Measurements from ENCODE around the gene ARHGAP12.

Gene ARHGAP12

DNA sequence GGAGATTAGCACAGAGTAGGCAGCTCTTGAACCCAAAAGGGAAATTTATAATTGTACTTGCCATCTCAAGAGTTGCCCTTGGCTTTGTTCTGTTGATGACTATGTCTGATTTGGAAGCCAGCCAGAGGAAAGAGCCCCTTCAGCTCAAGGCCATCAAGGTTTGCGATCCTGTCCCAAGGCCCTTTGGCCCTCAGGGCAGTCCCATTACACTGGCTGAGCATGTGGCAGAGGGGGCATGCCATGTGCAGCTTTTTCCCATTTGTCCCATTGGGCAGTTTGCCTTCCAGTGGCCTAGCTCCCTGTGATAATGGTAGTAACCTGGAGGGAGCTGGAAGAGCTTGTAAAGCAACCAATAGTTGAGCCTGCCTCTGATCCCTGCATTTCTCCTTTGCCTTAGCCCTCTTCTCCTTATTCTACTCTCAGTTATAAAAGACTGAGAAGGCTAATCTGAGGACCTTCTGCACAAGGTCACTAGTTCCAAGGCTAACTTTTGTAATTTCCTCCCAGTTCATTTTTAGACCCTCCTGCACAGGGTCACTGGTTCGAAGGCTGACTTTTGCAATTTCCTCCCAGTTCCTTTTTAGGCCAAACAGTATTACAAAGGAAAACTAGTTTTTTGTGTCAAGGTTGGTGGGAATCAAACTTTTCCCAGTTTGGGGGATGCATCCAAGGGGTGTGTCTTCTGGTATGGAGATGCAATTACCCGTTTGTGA lies 31.0 kb upstream of the ARHGAP12 start:
- Histone ChIP-seq H2BK120ac (ENCODE audit: low read depth, low read length) (no peak overlapping the region), H3K27me3 (ENCODE audit: insufficient read depth, low read length, poor library complexity) (no peaks in the 10 kb centered on the region)
- no CpG with 5 or more reads among the region's 3 CpGs for WGBS (ENCODE audit: extremely low coverage, insufficient coverage, low lambda C conversion rate)

GRCh38 chr10:31958856-31959255 lies 30.2 kb upstream of the ARHGAP12 start:
- no peak for DNase-seq
- Histone ChIP-seq H2BK15ac (replicated peaks; ENCODE audit: low read depth) (no peak overlapping the region), H4K5ac (ENCODE audit: low read length) (no peak overlapping the region), H3K9ac (ENCODE audit: low read length) (no peak overlapping the region), H3K56ac (ENCODE audit: low read length) (no peak overlapping the region), H3K27me3 (ENCODE audit: insufficient read depth, low read length, poor library complexity) (no peaks in the 10 kb centered on the region), H3K4me1 (ENCODE audit: control insufficient read depth, low read depth, low read length) (no peaks in the 10 kb centered on the region), H3K36me3 (ENCODE audit: control insufficient read depth, insufficient read depth, low read length) (no peaks in the 10 kb centered on the region), H3K18ac (ENCODE audit: low read length) (no peak overlapping the region), H4K8ac (ENCODE audit: low read depth, low read length) (no peak overlapping the region), H3K4ac (ENCODE audit: low read depth, low read length) (no peak overlapping the region), H3K27ac (ENCODE audit: low read depth, low read length) (no peak overlapping the region), H3K4me2 (ENCODE audit: low read length) (no peak overlapping the region), H2AK5ac (ENCODE audit: low read length) (no peak overlapping the region), H3K4me3 (ENCODE audit: low read length) (no peak overlapping the region), H2BK5ac (ENCODE audit: low read length) (no peak overlapping the region), H3K23ac (ENCODE audit: low read length) (no peak overlapping the region), H2BK120ac (ENCODE audit: low read depth, low read length) (no peak overlapping the region), H3K79me2 (ENCODE audit: control insufficient read depth, insufficient read depth, low read length) (no peaks in the 10 kb centered on the region), H3K79me1 (ENCODE audit: low read length) (no peaks in the 10 kb centered on the region)
- WGBS (ENCODE audit: extremely low coverage, insufficient coverage, low lambda C conversion rate): no CpG with 5 or more reads among the region's 2 CpGs

More for the DNA sequence above, 31.0 kb upstream of the ARHGAP12 start:
- Histone ChIP-seq H3K9ac (ENCODE audit: low read length) (no peak overlapping the region), H2AK5ac (ENCODE audit: low read length) (no peak overlapping the region), H3K18ac (ENCODE audit: low read length) (no peak overlapping the region), H3K56ac (ENCODE audit: low read length) (no peak overlapping the region), H4K5ac (ENCODE audit: low read length) (no peak overlapping the region), H3K4ac (ENCODE audit: low read depth, low read length) (no peak overlapping the region), H2BK15ac (replicated peaks; ENCODE audit: low read depth) (no peak overlapping the region), H2BK5ac (ENCODE audit: low read length) (no peak overlapping the region), H3K23ac (ENCODE audit: low read length) (no peak overlapping the region), H3K36me3 (ENCODE audit: control insufficient read depth, insufficient read depth, low read length) (no peaks in the 10 kb centered on the region), H3K4me1 (ENCODE audit: control insufficient read depth, low read depth, low read length) (no peaks in the 10 kb centered on the region), H3K79me1 (ENCODE audit: low read length) (no peaks in the 10 kb centered on the region), H4K8ac (ENCODE audit: low read depth, low read length) (no peak overlapping the region), H3K4me3 (ENCODE audit: low read length) (no peak overlapping the region), H3K79me2 (ENCODE audit: control insufficient read depth, insufficient read depth, low read length) (no peaks in the 10 kb centered on the region), H3K4me2 (ENCODE audit: low read length) (no peak overlapping the region), H3K27ac (ENCODE audit: low read depth, low read length) (no peak overlapping the region)
- no peak for DNase-seq

DNA sequence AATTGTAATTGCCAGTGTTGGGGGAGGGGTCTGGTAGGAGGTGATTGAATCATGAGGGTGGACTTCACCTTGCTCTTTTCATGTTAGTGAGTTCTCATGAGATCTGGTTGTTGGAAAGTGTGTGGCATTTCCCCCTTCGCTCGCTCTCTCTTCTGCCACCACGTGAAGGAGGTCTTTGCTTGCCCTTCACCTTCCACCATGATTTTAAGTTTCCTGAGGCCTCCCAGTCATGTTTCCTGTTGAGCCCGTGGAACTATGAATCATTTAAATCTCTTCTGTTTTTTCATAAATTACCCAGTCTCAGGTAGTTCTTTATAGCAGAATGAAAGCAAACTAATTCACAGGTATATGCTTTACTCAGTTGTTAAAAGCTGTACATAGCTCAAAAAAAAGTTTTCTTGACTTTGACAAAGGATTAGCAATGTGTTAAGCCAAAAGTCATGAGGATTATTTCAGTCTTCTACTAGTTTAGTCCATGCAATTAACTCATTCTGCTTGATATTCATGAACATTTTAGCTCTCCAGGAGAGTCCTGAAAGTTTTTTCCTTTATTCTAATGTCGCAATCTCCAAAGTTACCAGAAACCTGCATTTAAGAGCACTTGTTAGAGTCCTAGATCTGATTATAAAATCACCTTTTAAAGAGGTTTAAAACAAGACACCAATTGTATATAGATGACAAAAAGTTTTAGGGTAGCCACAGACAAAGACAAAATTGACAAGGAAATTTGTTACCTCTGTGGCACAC lies 27.7 kb upstream of the ARHGAP12 start:
- Histone ChIP-seq H3K4me3 (ENCODE audit: low read length) (no peak overlapping the region), H2BK120ac (ENCODE audit: low read depth, low read length) (no peak overlapping the region), H2BK5ac (ENCODE audit: low read length) (no peak overlapping the region), H3K4ac (ENCODE audit: low read depth, low read length) (no peak overlapping the region), H4K8ac (ENCODE audit: low read depth, low read length) (no peak overlapping the region), H3K23ac (ENCODE audit: low read length) (no peak overlapping the region), H3K79me1 (ENCODE audit: low read length) (no peaks in the 10 kb centered on the region), H3K4me1 (ENCODE audit: control insufficient read depth, low read depth, low read length) (no peaks in the 10 kb centered on the region), H4K5ac (ENCODE audit: low read length) (no peak overlapping the region), H3K18ac (ENCODE audit: low read length) (no peak overlapping the region), H2AK5ac (ENCODE audit: low read length) (no peak overlapping the region), H3K36me3 (ENCODE audit: control insufficient read depth, insufficient read depth, low read length) (no peaks in the 10 kb centered on the region), H3K4me2 (ENCODE audit: low read length) (no peak overlapping the region), H3K27me3 (ENCODE audit: insufficient read depth, low read length, poor library complexity) (no peaks in the 10 kb centered on the region), H3K27ac (ENCODE audit: low read depth, low read length) (no peak overlapping the region), H2BK15ac (replicated peaks; ENCODE audit: low read depth) (no peak overlapping the region), H3K79me2 (ENCODE audit: control insufficient read depth, insufficient read depth, low read length) (no peaks in the 10 kb centered on the region), H3K9ac (ENCODE audit: low read length) (no peak overlapping the region), H3K56ac (ENCODE audit: low read length) (no peak overlapping the region)
- DNase-seq: no peak
- no CpG with 5 or more reads among the region's 5 CpGs for WGBS (ENCODE audit: extremely low coverage, insufficient coverage, low lambda C conversion rate)

DNA sequence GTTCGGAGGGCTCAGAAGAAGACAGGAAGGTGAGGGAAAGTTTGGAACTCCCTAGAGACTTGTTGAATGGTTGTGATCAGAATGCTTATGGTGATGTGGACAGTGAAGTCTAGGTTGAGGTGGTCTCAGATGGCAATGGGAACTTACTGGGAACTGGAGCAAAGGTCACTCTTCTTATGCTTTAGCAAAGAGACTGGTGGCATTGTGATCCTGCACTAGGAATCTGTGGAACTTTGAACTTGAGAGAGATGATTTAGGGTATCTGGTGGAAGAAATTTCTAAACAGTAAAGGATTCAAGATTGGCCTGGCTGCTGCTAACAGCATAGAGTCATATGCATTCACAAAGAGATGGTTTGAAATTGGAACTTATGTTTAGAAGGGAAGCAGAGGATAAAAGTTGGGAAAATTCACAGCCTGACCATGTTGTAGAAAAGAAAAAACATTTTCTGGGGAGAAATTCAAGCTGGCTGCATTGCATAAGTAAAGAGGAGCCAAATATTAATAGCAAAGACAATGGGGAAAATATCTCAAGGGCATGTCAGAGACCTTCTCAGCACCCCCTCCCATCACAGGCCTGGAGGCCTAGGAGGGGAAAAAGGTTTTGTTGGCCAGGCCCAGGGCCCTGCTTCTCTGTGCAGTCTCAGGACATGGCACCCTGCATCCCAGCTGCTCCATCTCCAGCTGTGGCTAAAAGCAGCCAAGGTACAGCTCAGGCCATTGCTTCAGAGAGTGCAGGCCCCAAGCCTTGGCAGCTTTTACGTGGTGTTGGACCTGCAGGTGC lies 26.0 kb upstream of the ARHGAP12 start:
- no peak overlapping the region for H3K18ac ChIP-seq (ENCODE audit: low read length)
- H3K27ac ChIP-seq (ENCODE audit: low read depth, low read length): no peak overlapping the region
- H3K4me2 ChIP-seq (ENCODE audit: low read length): no peak overlapping the region
- no peak overlapping the region for H2BK15ac ChIP-seq (replicated peaks; ENCODE audit: low read depth)
- H4K5ac ChIP-seq (ENCODE audit: low read length): no peak overlapping the region
- DNase-seq: no peak
- WGBS (ENCODE audit: extremely low coverage, insufficient coverage, low lambda C conversion rate): no CpG with 5 or more reads among the region's 2 CpGs
- no peaks in the 10 kb centered on the region for H3K36me3 ChIP-seq (ENCODE audit: control insufficient read depth, insufficient read depth, low read length)
- H3K23ac ChIP-seq (ENCODE audit: low read length): no peak overlapping the region
- H3K4ac ChIP-seq (ENCODE audit: low read depth, low read length): no peak overlapping the region
- H3K79me2 ChIP-seq (ENCODE audit: control insufficient read depth, insufficient read depth, low read length): no peaks in the 10 kb centered on the region
- H2BK120ac ChIP-seq (ENCODE audit: low read depth, low read length): no peak overlapping the region
- no peaks in the 10 kb centered on the region for H3K4me1 ChIP-seq (ENCODE audit: control insufficient read depth, low read depth, low read length)
- H4K8ac ChIP-seq (ENCODE audit: low read depth, low read length): no peak overlapping the region
- no peak overlapping the region for H2BK5ac ChIP-seq (ENCODE audit: low read length)
- no peak overlapping the region for H3K4me3 ChIP-seq (ENCODE audit: low read length)
- H3K56ac ChIP-seq (ENCODE audit: low read length): no peak overlapping the region
- H3K79me1 ChIP-seq (ENCODE audit: low read length): no peaks in the 10 kb centered on the region
- H2AK5ac ChIP-seq (ENCODE audit: low read length): no peak overlapping the region
- H3K9ac ChIP-seq (ENCODE audit: low read length): no peak overlapping the region
- H3K27me3 ChIP-seq (ENCODE audit: insufficient read depth, low read length, poor library complexity): no peaks in the 10 kb centered on the region

- Histone ChIP-seq H3K56ac (ENCODE audit: low read length) (no peak overlapping the region), H3K9ac (ENCODE audit: low read length) (no peak overlapping the region), H3K79me2 (ENCODE audit: control insufficient read depth, insufficient read depth, low read length) (no peaks in the 10 kb centered on the region), H3K27ac (ENCODE audit: low read depth, low read length) (no peak overlapping the region), H3K4me1 (ENCODE audit: control insufficient read depth, low read depth, low read length) (no peaks in the 10 kb centered on the region), H3K4me2 (ENCODE audit: low read length) (no peak overlapping the region), H2AK5ac (ENCODE audit: low read length) (no peak overlapping the region), H4K8ac (ENCODE audit: low read depth, low read length) (no peak overlapping the region), H2BK5ac (ENCODE audit: low read length) (no peak overlapping the region), H3K36me3 (ENCODE audit: control insufficient read depth, insufficient read depth, low read length) (no peaks in the 10 kb centered on the region), H3K4ac (ENCODE audit: low read depth, low read length) (no peak overlapping the region), H3K27me3 (ENCODE audit: insufficient read depth, low read length, poor library complexity) (no peaks in the 10 kb centered on the region), H3K4me3 (ENCODE audit: low read length) (no peak overlapping the region), H4K5ac (ENCODE audit: low read length) (no peak overlapping the region), H3K79me1 (ENCODE audit: low read length) (no peaks in the 10 kb centered on the region), H3K23ac (ENCODE audit: low read length) (no peak overlapping the region), H2BK15ac (replicated peaks; ENCODE audit: low read depth) (no peak overlapping the region), H2BK120ac (ENCODE audit: low read depth, low read length) (no peak overlapping the region), H3K18ac (ENCODE audit: low read length) (no peak overlapping the region)
- no peak for DNase-seq
- WGBS (ENCODE audit: extremely low coverage, insufficient coverage, low lambda C conversion rate): no CpG with 5 or more reads among the region's 2 CpGs
These were observed 24.8 kb upstream of the ARHGAP12 start for GRCh38 chr10:31953480-31953879.

All from mesendoderm (in vitro differentiated cells).